HG03342 (cell line): ENCODE measurements around the gene QDPR.
A peak's percentile ranks its signal among the peaks of the same experiment; 100 is the strongest.
"Not testable (repeated sequence)": the region's sequence is repeated elsewhere in the genome, so short reads cannot be mapped to it uniquely, and the experiment has no call there.

Experiments used
- ATAC-seq: cut with Tn5 transposase; IDR thresholded peaks from one replicate; pipeline ENCODE4 v1.9.1; 2021; ENCODE audit warnings: mild to moderate bottlenecking, moderate library complexity; ENCODE audit not compliant: unreplicated experiment

Gene QDPR

GRCh38 chr4:17511950-17512795 lies at the start of gene QDPR:
TSS of gene QDPR (minus strand) at chr4:17512090. CDS start at chr4:17512054, 36 bp downstream.
- peak; percentile 94 for ATAC-seq

GRCh38 chr4:17561195-17561909 lies 49.5 kb upstream of the QDPR start:
- ATAC-seq, result no peak

GRCh38 chr4:17560065-17560673 lies 48.3 kb upstream of the QDPR start:
- no peak for ATAC-seq

GRCh38 chr4:17559709-17560048 lies 47.8 kb upstream of the QDPR start:
- no peak for ATAC-seq

- no peak for ATAC-seq
These were observed 47.2 kb upstream of the QDPR start for GRCh38 chr4:17558941-17559708.

GRCh38 chr4:17557880-17558279 lies 46.0 kb upstream of the QDPR start:
- ATAC-seq, result no peak

- no peak for ATAC-seq
These were observed 44.6 kb upstream of the QDPR start for GRCh38 chr4:17556498-17556897.

- ATAC-seq, result no peak
These were observed 42.7 kb upstream of the QDPR start for GRCh38 chr4:17554568-17554967.

GRCh38 chr4:17552427-17552826 lies 40.5 kb upstream of the QDPR start:
- no peak for ATAC-seq

GRCh38 chr4:17550549-17550948 lies 38.7 kb upstream of the QDPR start:
- no peak for ATAC-seq

GRCh38 chr4:17546678-17547077 lies 34.8 kb upstream of the QDPR start:
- ATAC-seq, result no peak

- ATAC-seq, result no peak
These were observed 34.3 kb upstream of the QDPR start for GRCh38 chr4:17546222-17546621.

- no peak for ATAC-seq
These were observed 33.7 kb upstream of the QDPR start for GRCh38 chr4:17545374-17546140.

GRCh38 chr4:17544831-17545234 lies 32.9 kb upstream of the QDPR start:
- no peak for ATAC-seq

- ATAC-seq, result peak; percentile 40
These were observed 32.3 kb upstream of the QDPR start for GRCh38 chr4:17544205-17544604.

GRCh38 chr4:17537060-17537459 lies 25.2 kb upstream of the QDPR start:
- ATAC-seq, result not testable (repeated sequence)

GRCh38 chr4:17535906-17536305 lies 24.0 kb upstream of the QDPR start:
- ATAC-seq, result no peak

GRCh38 chr4:17535242-17535641 lies 23.4 kb upstream of the QDPR start:
- ATAC-seq, result peak; percentile 62

GRCh38 chr4:17534705-17535104 lies 22.8 kb upstream of the QDPR start:
- ATAC-seq, result no peak

GRCh38 chr4:17531538-17532285 lies 19.8 kb upstream of the QDPR start:
- no peak for ATAC-seq
